ENCODE results near the gene RIF1.

RIF1 gene, protein sequence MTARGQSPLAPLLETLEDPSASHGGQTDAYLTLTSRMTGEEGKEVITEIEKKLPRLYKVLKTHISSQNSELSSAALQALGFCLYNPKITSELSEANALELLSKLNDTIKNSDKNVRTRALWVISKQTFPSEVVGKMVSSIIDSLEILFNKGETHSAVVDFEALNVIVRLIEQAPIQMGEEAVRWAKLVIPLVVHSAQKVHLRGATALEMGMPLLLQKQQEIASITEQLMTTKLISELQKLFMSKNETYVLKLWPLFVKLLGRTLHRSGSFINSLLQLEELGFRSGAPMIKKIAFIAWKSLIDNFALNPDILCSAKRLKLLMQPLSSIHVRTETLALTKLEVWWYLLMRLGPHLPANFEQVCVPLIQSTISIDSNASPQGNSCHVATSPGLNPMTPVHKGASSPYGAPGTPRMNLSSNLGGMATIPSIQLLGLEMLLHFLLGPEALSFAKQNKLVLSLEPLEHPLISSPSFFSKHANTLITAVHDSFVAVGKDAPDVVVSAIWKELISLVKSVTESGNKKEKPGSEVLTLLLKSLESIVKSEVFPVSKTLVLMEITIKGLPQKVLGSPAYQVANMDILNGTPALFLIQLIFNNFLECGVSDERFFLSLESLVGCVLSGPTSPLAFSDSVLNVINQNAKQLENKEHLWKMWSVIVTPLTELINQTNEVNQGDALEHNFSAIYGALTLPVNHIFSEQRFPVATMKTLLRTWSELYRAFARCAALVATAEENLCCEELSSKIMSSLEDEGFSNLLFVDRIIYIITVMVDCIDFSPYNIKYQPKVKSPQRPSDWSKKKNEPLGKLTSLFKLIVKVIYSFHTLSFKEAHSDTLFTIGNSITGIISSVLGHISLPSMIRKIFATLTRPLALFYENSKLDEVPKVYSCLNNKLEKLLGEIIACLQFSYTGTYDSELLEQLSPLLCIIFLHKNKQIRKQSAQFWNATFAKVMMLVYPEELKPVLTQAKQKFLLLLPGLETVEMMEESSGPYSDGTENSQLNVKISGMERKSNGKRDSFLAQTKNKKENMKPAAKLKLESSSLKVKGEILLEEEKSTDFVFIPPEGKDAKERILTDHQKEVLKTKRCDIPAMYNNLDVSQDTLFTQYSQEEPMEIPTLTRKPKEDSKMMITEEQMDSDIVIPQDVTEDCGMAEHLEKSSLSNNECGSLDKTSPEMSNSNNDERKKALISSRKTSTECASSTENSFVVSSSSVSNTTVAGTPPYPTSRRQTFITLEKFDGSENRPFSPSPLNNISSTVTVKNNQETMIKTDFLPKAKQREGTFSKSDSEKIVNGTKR (N-terminal part only)

GRCh38 chr2:151409601-151410484, at the start of gene RIF1:
Gene RIF1 (plus strand): TSS chr2:151409902. CDS start chr2:151410424, 522 bp downstream.
- peak; percentile 85 for DNase-seq (ENCODE audit: low read depth)

DNA sequence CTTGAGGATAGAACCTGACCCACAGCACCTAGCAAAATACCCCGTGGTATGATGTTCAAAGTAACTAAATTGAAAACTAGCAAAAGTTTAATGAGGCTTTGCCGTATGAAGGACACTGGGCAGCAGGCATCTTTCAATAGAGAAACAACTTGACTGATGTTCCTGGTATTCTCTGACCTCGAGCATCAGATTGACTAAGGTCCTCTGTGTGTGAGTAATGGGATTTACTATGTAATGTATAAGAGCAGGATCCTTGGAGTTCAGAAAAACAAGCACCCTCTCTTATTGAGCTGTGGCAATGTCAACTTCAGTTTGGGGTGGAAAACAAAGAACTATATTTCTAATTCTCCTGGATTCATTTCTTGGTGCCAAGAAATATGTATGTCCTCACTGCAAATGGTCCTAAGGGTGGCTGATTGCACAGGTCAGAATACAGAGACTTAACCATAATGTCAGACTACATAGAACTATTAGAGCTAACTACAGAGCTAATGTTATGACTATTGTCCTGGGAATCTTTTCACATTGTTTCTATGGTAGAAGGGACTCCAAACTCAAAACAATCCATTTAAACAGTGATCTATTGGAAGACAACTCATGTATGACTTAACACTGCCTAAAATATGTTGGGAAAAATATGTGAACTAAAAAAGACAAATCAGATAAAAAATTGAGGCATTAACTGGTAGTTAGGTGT, 47.9 kb upstream of the RIF1 start:
- DNase-seq (ENCODE audit: low read depth): no peak

DNA sequence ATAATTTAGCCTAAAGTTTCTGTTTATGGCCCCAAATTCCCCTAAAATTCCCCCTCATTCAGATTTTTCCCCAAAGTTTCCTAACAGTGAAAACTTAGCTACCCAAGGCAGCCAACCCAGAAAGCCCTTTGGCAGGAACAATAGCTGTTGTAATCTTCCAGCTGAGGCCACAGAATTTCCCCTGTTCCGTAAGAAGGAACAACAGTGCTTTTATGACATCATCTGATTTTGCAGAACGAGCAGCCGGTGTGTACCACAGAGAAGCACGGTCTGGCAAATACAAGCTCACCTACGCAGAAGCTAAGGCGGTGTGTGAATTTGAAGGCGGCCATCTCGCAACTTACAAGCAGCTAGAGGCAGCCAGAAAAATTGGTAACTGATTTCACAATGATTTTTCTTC, 46.0 kb upstream of the RIF1 start:
- peak; percentile 43 for DNase-seq (ENCODE audit: low read depth)

- DNase-seq (ENCODE audit: low read depth): no peak
These were observed 42.1 kb upstream of the RIF1 start for GRCh38 chr2:151367571-151367970.

DNA sequence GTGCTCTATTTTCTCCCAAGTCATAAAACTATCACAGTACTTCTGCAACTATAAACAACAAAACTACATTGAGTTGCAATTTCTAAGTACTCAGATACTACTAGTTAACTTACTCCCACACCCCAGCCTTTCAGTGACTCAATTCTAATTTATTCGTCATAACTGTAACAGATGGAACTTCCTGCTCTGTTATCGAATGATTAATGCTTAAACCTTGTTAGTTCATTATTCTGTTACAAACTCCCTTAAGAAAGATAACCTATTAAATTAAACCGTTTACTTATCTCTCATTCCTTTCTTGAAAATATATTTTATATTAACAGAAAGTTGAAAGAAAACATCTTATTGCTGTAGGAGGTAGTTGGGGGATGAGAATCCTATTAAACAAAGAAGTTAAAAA, 35.3 kb upstream of the RIF1 start:
- no peak for DNase-seq (ENCODE audit: low read depth)

DNA sequence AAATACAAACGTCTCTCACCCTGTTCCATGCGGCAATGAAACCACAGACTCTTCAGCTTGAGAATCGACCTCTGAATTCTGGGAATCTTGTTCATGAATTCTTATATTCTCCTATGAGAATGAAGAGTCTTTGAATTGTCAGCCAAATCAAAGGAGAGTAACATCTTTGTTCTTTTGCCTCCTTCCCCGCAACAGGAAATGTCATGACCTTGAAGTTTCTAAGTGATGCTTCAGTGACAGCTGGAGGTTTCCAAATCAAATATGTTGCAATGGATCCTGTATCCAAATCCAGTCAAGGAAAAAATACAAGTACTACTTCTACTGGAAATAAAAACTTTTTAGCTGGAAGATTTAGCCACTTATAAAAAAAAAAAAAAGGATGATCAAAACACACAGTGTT, 30.5 kb upstream of the RIF1 start:
- DNase-seq (ENCODE audit: low read depth): no peak

- no peak for DNase-seq (ENCODE audit: low read depth)
These were observed 29.0 kb upstream of the RIF1 start for GRCh38 chr2:151380580-151381235.

GRCh38 chr2:151381266-151381665, 28.4 kb upstream of the RIF1 start:
- peak; percentile 51 for DNase-seq (ENCODE audit: low read depth)

- DNase-seq (ENCODE audit: low read depth): no peak
These were observed 21.7 kb upstream of the RIF1 start for GRCh38 chr2:151388011-151388410.

GRCh38 chr2:151391436-151391835, 18.3 kb upstream of the RIF1 start:
- no peak for DNase-seq (ENCODE audit: low read depth)

DNA sequence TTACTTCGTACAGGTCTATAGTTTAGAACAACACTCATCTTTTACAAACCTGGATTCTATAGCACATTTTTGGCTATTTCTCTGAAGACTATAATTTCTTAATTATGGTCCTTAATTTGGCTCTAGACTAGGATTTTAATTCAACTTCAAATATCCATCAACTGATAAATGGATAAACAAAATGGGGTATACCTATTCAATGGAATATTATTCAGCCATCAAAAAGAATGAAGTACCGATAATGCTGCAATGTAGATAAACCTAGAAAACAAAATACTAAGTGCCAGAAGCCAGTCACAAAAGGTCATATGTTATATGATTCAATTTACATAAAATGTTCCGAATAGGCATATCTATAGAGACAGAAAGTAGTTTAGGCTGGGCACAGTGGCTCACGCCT, 15.2 kb upstream of the RIF1 start:
- no peak for DNase-seq (ENCODE audit: low read depth)

GRCh38 chr2:151395509-151396374, 14.0 kb upstream of the RIF1 start:
- DNase-seq (ENCODE audit: low read depth): no peak

GRCh38 chr2:151399981-151400380, 9.7 kb upstream of the RIF1 start:
- no peak for DNase-seq (ENCODE audit: low read depth)

DNA sequence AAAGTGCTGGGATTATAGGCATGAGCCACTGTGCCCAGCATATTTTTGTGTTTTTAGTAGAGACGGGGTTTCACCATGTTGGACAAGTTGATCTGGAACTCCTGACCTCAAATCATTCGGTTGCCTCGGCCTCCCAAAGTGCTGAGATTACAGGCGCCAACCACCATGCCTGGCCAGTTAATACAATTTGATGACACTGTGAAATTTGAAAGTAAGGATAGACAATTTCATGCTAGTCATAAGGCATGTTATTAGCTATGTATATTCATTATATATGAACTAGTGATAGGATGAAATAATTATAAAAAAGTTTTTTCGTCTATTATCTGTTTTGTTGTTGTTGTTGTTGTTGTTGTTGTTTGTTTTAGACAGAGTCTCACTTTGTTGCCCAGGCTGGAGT, 8.6 kb upstream of the RIF1 start:
- DNase-seq (ENCODE audit: low read depth): no peak

DNA sequence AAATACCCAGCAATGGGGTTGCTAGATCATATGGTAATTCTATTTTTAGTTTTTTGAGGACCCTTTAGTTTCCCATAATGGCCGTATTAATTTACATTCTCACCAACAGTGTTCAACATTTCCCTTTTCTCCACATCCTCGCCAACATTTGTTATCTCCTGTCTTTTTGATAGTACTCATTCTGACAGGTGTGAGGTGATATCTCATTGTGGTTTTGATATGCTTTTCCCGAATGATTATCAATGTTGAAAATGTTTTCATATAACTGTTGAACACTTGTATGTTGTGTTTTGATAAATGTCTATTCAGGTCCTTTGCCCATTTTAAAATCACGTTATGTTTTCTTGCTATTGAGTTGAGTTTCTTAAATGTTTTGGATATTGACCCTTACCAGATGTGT, 5.8 kb upstream of the RIF1 start:
- no peak for DNase-seq (ENCODE audit: low read depth)

DNA sequence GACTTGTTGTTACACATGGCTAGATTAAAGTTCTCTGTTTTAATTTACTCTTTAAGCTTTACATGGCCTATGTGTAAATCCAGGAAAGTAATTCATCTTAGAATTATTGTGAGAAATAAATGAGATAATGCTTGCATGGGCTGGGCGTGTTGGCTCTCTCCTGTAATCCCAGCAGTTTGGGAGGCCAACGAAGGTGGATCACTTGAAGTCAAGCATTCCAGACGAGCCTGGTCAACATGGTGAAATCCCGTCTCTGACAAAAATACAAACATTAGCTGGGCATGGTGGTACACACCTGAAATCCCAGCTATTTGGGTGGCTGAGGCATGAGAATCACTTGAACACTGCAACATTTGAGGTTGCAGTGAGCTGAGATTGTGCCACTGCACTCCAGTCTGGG, 4.3 kb upstream of the RIF1 start:
- DNase-seq (ENCODE audit: low read depth): no peak

GRCh38 chr2:151407281-151407680, 2.4 kb upstream of the RIF1 start:
- no peak for DNase-seq (ENCODE audit: low read depth)

DNA sequence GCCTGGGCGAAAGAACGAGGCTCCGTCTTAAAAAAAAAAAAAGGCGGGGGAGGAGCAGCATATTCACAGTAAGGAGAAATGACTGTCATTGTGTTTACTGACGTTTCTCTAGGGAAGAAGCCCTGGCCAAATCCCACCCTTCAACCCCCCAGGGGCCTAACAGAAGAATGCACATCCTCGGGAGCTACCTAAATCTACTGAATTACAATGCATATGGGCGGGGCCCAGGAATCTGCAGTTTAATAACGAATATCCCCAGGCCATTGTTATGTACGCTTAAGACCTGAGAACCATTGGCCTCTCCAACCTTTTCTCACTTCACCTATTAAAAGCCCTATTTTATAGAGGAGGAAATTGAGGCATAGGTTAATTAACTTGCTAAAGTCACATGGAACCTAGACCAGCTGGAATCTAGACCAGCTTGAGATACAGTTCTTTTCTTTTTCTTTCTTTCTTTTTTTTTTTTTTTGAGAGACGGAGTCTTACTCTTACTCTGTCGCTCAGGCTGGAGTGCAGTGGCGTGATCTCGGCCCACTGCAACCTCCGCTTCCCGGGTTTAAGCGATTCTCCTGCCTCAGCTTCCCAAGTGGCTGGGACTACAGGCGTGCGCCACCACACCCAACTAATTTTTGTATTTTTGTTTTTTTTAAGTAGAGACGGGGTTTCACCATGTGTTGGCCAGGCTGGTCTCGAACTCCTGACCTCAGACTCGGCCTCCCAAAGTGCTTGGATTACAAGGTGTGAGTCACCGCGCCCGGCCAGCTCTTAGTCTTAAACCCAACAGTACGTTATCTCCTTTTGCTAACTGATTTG, 708 bp upstream of the RIF1 start:
- no peak for DNase-seq (ENCODE audit: low read depth)
